Measurements from ENCODE around the gene MCF2L2. TPM values are rescaled to one million over a fixed set of nuclear protein-coding genes. Genes with fewer than 3 reads are reported as not detected.

Gene MCF2L2
- total and polyA plus RNA-seq, 2 of the 13 experiments (the other 11 are each of a cell fraction or from before 2014, with no cell fraction given), result not detected

GRCh38 chr3:183211352-183211751 lies 217.1 kb downstream of the MCF2L2 start (continued):
- TF ChIP-seq ZFX (CRISPR knock-in tag; IDR thresholded peaks at IDR 0.05; ENCODE audit: low read depth) (peak; percentile 42; the same call in 1 of the 2 replicates), HOMEZ (CRISPR knock-in tag; IDR thresholded peaks at IDR 0.05; ENCODE audit: low read depth) (peak; percentile 86), UBTF (CRISPR knock-in tag; IDR thresholded peaks at IDR 0.05) (peak; percentile 47; the same call in 1 of the 2 replicates), ZFP36L2 (CRISPR knock-in tag; IDR thresholded peaks at IDR 0.05) (no peak), KLF6 (CRISPR knock-in tag; IDR thresholded peaks at IDR 0.05) (0 out of 2 replicates have a peak, but pooled peaks have one; percentile 34), EHMT2 (IDR thresholded peaks at IDR 0.05; ENCODE audit: borderline replicate concordance, low read depth, low read length) (no peak), TARDBP (CRISPR knock-in tag; IDR thresholded peaks at IDR 0.05) (peak; percentile 82), CCDC6 (CRISPR knock-in tag; IDR thresholded peaks at IDR 0.05) (peak; percentile 65; the same call in 1 of the 2 replicates), PITX1 (CRISPR knock-in tag; IDR thresholded peaks at IDR 0.05) (peak; percentile 29; the same call in 1 of the 2 replicates), ZBTB33 (CRISPR knock-in tag; IDR thresholded peaks at IDR 0.05) (0 out of 2 replicates have a peak, but pooled peaks have one; percentile 35), ZNF598 (CRISPR knock-in tag; IDR thresholded peaks at IDR 0.05; ENCODE audit: borderline replicate concordance) (no peak), PAXIP1 (CRISPR knock-in tag; conservative IDR thresholded peaks at IDR 0.05) (peak; percentile 55; the same call in 1 of the 2 replicates), DPF2 (CRISPR knock-in tag; IDR thresholded peaks at IDR 0.05; ENCODE audit: borderline replicate concordance, low read depth) (peak; percentile 44; the same call in 1 of the 2 replicates), POGK (CRISPR knock-in tag; conservative IDR thresholded peaks at IDR 0.05) (0 out of 2 replicates have a peak, but pooled peaks have one; percentile 21), TEAD3 (CRISPR knock-in tag; optimal IDR thresholded peaks at IDR 0.05; ENCODE audit: borderline replicate concordance) (peak; percentile 88), ATF4 (CRISPR knock-in tag; IDR thresholded peaks at IDR 0.05) (0 out of 4 replicates have a peak, but pooled peaks of 1 of the 2 experiments have one; percentile 33)

All from HepG2 (cell line).